Fibroblast of the aortic adventitia (primary cell): ENCODE data around the gene DIP2B. TPM values are rescaled to one million over a fixed set of nuclear protein-coding genes. Genes with fewer than 3 reads are reported as not detected.
A peak's percentile ranks its signal among the peaks of the same experiment; 100 is the strongest.

Experiments used
- DNase-seq: peaks from one replicate; pipeline ENCODE4 v3.0.0-alpha.2; 2010; ENCODE audit warnings: low read depth
- H3K4me3 ChIP-seq: 2 replicates; pipeline ENCODE4 v1.5.1; 2011; ENCODE audit warnings: low read depth, mild to moderate bottlenecking, control low read depth, low read length, moderate library complexity
- CTCF ChIP-seq: IDR thresholded peaks from 2 replicates; pipeline ENCODE4 v1.5.1; 2011; ENCODE audit warnings: mild to moderate bottlenecking, low read length, control low read depth, inconsistent platforms; ENCODE audit not compliant: insufficient read depth
- total RNA-seq: library from RNA; depleted of rRNA; stranded (reverse); fragments of >200 nt; gene quantifications from 2 replicates; pipeline ENCODE4 v1.2.3, GENCODE V29; 2012; ENCODE audit warnings: low replicate concordance

Gene DIP2B
- total RNA-seq, 1 donor = 26.7 TPM

- TF ChIP-seq CTCF = no peak
- no peak for DNase-seq
- H3K4me3 ChIP-seq = no peak overlapping the region
Observed at GRCh38 chr12:50747817-50748216, 243.0 kb downstream of the DIP2B start.

- TF ChIP-seq CTCF = no peak
- no peak overlapping the region for H3K4me3 ChIP-seq
- DNase-seq = peak; percentile 9
Observed at GRCh38 chr12:50749459-50749882, 244.7 kb downstream of the DIP2B start.

DNA sequence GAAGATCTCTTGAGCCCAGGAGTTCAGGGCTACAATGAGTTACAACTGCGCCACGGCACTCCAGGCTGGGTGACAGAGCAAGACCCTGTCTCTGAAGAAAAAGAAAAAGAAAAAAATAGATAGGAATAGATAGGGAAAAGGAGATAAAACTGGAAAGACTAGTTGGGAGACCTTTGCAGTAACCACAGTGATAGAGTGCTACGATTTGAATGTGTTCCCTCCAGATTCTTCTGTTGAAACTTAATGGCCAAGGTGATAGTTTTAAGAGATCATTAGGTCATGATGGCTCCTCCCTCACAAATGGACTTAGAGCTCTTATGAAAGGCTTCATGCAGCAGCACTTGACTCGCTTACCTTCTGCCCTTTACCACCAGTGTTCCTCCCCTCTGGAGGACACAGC is 245.6 kb downstream of the DIP2B start:
- no peak for DNase-seq
- no peak for TF ChIP-seq CTCF
- H3K4me3 ChIP-seq = no peak overlapping the region

DNA sequence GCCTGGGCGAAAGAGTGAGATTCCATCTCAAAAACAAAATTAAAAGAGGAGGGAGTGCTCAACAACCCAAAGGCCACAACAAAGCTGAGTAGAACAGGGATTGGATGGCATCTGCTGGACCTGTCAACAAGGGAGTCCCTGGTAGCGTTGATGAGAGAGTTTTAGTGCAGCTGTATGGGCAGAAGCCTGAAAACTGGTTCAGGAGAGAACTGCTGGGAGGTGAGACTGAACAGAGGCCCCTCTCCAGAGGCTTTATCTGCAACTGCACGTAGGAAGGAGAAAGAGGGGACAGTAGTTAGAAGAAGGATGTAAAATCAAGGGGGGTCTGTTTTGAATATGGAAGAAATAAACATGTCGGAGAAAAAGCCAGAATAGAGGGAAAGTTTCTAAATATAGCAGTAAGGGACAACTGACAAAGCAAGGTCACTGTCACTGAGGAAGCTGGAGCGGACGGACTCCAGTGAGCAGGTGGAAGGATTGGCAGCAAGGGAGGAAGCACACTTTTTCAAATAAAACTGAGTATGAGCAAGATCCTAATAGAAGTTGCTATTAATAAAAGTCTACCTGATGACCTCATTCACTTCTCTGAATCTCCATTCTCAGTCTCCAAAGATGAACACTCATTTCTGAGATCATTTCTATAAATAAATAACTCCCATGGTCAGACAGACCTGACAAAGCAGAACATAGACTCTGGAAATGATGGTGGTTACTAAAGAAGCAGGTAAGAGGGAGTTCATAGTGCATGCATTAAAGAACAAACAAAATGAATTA is 247.3 kb downstream of the DIP2B start:
- TF ChIP-seq CTCF = no peak
- H3K4me3 ChIP-seq = no peak overlapping the region
- no peak for DNase-seq

- no peak for DNase-seq
- no peak for TF ChIP-seq CTCF
- no peak overlapping the region for H3K4me3 ChIP-seq
Observed at GRCh38 chr12:50753232-50753769, 248.5 kb downstream of the DIP2B start.

- no peak for TF ChIP-seq CTCF
- H3K4me3 ChIP-seq = peak within 1 kb of the TSS; percentile 91
- peak; percentile 91 for DNase-seq
Observed at GRCh38 chr12:50763639-50764285, 259.0 kb downstream of the DIP2B start, which contains the start of gene ATF1. Gene ATF1, plus strand, starts transcription at chr12:50764101. Its CDS starts 16,045 bp downstream, at chr12:50780146.
